Left ventricle myocardium inferior (tissue), 1 donor: ENCODE data around the gene TBCCD1. TPM values are rescaled to one million over a fixed set of nuclear protein-coding genes. Genes with fewer than 3 reads are reported as not detected.

Experiments
- DNase-seq: peaks from one replicate; pipeline ENCODE4 v3.0.0-alpha.2; 2020
- H3K27ac ChIP-seq: fragments of 200-600 bp; replicated peaks from 2 replicates; pipeline ENCODE4 v1.8.0; 2021
- H3K27me3 ChIP-seq: fragments of 200-600 bp; 2 replicates; pipeline ENCODE4 v1.8.0; 2021; ENCODE audit warnings: low read depth
- H3K36me3 ChIP-seq: fragments of 200-600 bp; 2 replicates; pipeline ENCODE4 v1.8.0; 2021
- H3K4me1 ChIP-seq: fragments of 200-600 bp; 2 replicates; pipeline ENCODE4 v1.8.0; 2021
- H3K4me3 ChIP-seq: fragments of 200-600 bp; 2 replicates; pipeline ENCODE4 v1.8.0; 2021; ENCODE audit warnings: mild to moderate bottlenecking, moderate library complexity
- H3K9me3 ChIP-seq: fragments of 200-600 bp; replicated peaks from 2 replicates; pipeline ENCODE4 v1.8.0; 2021
- CTCF ChIP-seq: fragments of 200-600 bp; IDR thresholded peaks from 2 replicates; pipeline ENCODE4 v1.8.0; 2021; ENCODE audit warnings: antibody characterized with exemption, mild to moderate bottlenecking, borderline replicate concordance
- intact Hi-C: fragments of 100-400 bp; cut with micrococcal nuclease; formaldehyde crosslinking; loops from one replicate; pipeline ENCODE4 v1.11.0; 2022
- long read RNA-seq: library from polyadenylated mRNA; unstranded; transcript quantifications from one replicate; pipeline ENCODE4 v2.0.0, GENCODE V29; 2021
- total RNA-seq: library from RNA; stranded (reverse); fragmentation: NEBNext Ultra II Directional; extraction: Animal tissue kit (Norgen Biotek cat#: 25700); gene quantifications from one replicate; pipeline ENCODE4 v1.2.1, GENCODE V29; 2021
- donor health status: DM: no; HTN: yes; CAD: no; lungs with severe emphysema.

Gene TBCCD1
- total RNA-seq: 6.2 TPM
- long read RNA-seq, transcript TBCCD1-201 (8 exons, 2,441 nt): major isoform, 22 of 23 reads
- long read RNA-seq, partial matches to known transcripts: 0 of 23 reads
- long read RNA-seq, other reads (novel, unspliced or antisense): 1 of 23 reads

- no peak for TF ChIP-seq CTCF
- H3K4me1 ChIP-seq: peaks cover 81% of the 10 kb centered on the region
- H3K27me3 ChIP-seq: no peaks in the 10 kb centered on the region
- H3K4me3 ChIP-seq: peak within 1 kb of the TSS; percentile 88
- peak within 1 kb of the TSS; percentile 91 for H3K27ac ChIP-seq
- H3K9me3 ChIP-seq: no peaks in the 10 kb centered on the region
- peaks cover 2% of the 10 kb centered on the region for H3K36me3 ChIP-seq
- peak; percentile 91 for DNase-seq
- intact Hi-C loops: no loop called here
Measured at GRCh38 chr3:186567072-186567921, at the start of gene TBCCD1. TBCCD1 (minus strand) TSS chr3:186567339; CDS start chr3:186564329, 3,010 bp downstream.

- H3K27ac ChIP-seq: no peak overlapping the region
- H3K4me3 ChIP-seq: no peak overlapping the region
- intact Hi-C loops: no loop called here
- H3K36me3 ChIP-seq: no peaks in the 10 kb centered on the region
- peaks cover 72% of the 10 kb centered on the region for H3K27me3 ChIP-seq
- peaks cover 10% of the 10 kb centered on the region for H3K4me1 ChIP-seq
- no peaks in the 10 kb centered on the region for H3K9me3 ChIP-seq
- TF ChIP-seq CTCF: no peak
- DNase-seq: no peak
Measured at GRCh38 chr3:186616299-186616617, 49.1 kb upstream of the TBCCD1 start.

GRCh38 chr3:186614597-186615483 lies 47.7 kb upstream of the TBCCD1 start:
- Histone ChIP-seq H3K36me3 (no peaks in the 10 kb centered on the region), H3K27me3 (peaks cover 58% of the 10 kb centered on the region), H3K4me3 (no peak overlapping the region), H3K4me1 (peaks cover 10% of the 10 kb centered on the region), H3K9me3 (no peaks in the 10 kb centered on the region), H3K27ac (no peak overlapping the region)
- TF ChIP-seq CTCF: peak; percentile 95
- intact Hi-C loops: no loop called here
- peak; percentile 68 for DNase-seq

- Histone ChIP-seq H3K9me3 (no peaks in the 10 kb centered on the region), H3K4me3 (no peak overlapping the region), H3K27me3 (peaks cover 54% of the 10 kb centered on the region), H3K4me1 (peaks cover 10% of the 10 kb centered on the region), H3K36me3 (no peaks in the 10 kb centered on the region), H3K27ac (no peak overlapping the region)
- TF ChIP-seq CTCF: no peak
- intact Hi-C loops: no loop called here
- no peak for DNase-seq
Measured at GRCh38 chr3:186614266-186614596, 47.1 kb upstream of the TBCCD1 start.

GRCh38 chr3:186613637-186614265 lies 46.6 kb upstream of the TBCCD1 start:
- peaks cover 10% of the 10 kb centered on the region for H3K4me1 ChIP-seq
- H3K9me3 ChIP-seq: no peaks in the 10 kb centered on the region
- intact Hi-C loops: no loop called here
- no peak for DNase-seq
- H3K4me3 ChIP-seq: no peak overlapping the region
- peaks cover 49% of the 10 kb centered on the region for H3K27me3 ChIP-seq
- H3K36me3 ChIP-seq: no peaks in the 10 kb centered on the region
- no peak overlapping the region for H3K27ac ChIP-seq
- TF ChIP-seq CTCF: no peak
